Ascending aorta (tissue), 2 donors: ENCODE results near the gene PROC. TPM values are rescaled to one million over a fixed set of nuclear protein-coding genes. Genes with fewer than 3 reads are reported as not detected.

ENCODE experiments used
- DNase-seq, 2 donors: peaks; one replicate each; pipeline ENCODE4 v3.0.0-alpha.2; 2019; ENCODE audit warnings: low spot score in 2 of 2
- H3K27ac ChIP-seq, 2 donors: fragments of 200-600 bp; sonication (generic); one replicate each; pipeline ENCODE4 v1.5.1; 2016 to 2017; ENCODE audit warnings: mild to moderate bottlenecking in 1 of 2
- H3K27me3 ChIP-seq: fragments of 200-600 bp; sonication (generic); one replicate; pipeline ENCODE4 v1.5.1; 2017
- H3K36me3 ChIP-seq, 2 donors: fragments of 200-600 bp; sonication (generic); one replicate each; pipeline ENCODE4 v1.5.1; 2016
- H3K4me1 ChIP-seq, 2 donors: fragments of 200-600 bp; sonication (generic); one replicate each; pipeline ENCODE4 v1.5.1; 2016 to 2017; ENCODE audit warnings: mild to moderate bottlenecking in 1 of 2
- H3K4me3 ChIP-seq, 2 donors: fragments of 200-600 bp; sonication (generic); one replicate each; pipeline ENCODE4 v1.5.1; 2016 to 2017; ENCODE audit warnings: mild to moderate bottlenecking in 1 of 2
- H3K9me3 ChIP-seq, 2 donors: fragments of 200-600 bp; sonication (generic); one replicate each; pipeline ENCODE4 v1.5.1; 2016
- CTCF ChIP-seq, 3 experiments: fragments of 200-600 bp in 2 of 3; fragments of 450-650 bp in 1 of 3; sonication (generic) in 2 of 3; IDR thresholded peaks; one replicate each; pipeline ENCODE4 v1.5.1; 2016 to 2019; ENCODE audit warnings: antibody characterized with exemption in 3 of 3, mild to moderate bottlenecking in 1 of 3, moderate library complexity in 1 of 3
- intact Hi-C: fragments of 100-400 bp; cut with DNase I; formaldehyde crosslinking; loops from one replicate; pipeline ENCODE4 v1.15.1; 2023
- total RNA-seq: library from RNA; depleted of rRNA; stranded (reverse); fragments of >200 nt; gene quantifications from one replicate; pipeline ENCODE4 v1.1.0, GENCODE V29; 2016

Gene PROC
- total RNA-seq, 1 donor from 2014 or later = not detected

DNA sequence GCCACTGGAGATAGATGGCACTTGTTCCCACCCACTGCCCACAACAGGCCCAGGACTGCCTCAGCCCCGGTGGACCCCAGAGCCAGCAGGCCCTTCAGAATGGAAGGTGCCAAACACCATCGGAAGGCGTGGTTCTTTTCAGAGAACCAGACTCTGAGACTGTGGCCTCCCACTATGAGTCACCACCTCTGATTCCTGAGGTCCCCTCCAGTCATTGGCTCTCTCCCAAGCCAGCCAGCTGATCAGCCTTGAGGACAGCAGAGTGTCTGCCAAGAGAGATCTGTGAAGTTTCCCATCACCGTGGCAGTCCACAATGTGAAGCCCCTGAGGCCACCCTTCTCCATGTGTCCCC lies 20.0 kb upstream of the PROC start:
- H3K27ac ChIP-seq = peak overlapping the region; percentile 65 to 66
- intact Hi-C loops = loop anchor here (1.0 kb wide), 1 partner anchor 9 kb away; no protein-coding TSS in a partner anchor
- no peak overlapping the region for H3K4me3 ChIP-seq
- no peaks in the 10 kb centered on the region for H3K9me3 ChIP-seq
- H3K36me3 ChIP-seq = no peaks in the 10 kb centered on the region
- H3K27me3 ChIP-seq = no peaks in the 10 kb centered on the region
- peak; percentile 79 to 96 for DNase-seq
- no peak for TF ChIP-seq CTCF (IDR thresholded peaks at IDR 0.05)
- peaks cover 6 to 24% of the 10 kb centered on the region in 2 donors for H3K4me1 ChIP-seq

- H3K9me3 ChIP-seq = no peaks in the 10 kb centered on the region
- intact Hi-C loops = no loop called here
- H3K4me3 ChIP-seq = no peak overlapping the region
- no peak for TF ChIP-seq CTCF (IDR thresholded peaks at IDR 0.05)
- no peak overlapping the region for H3K27ac ChIP-seq
- DNase-seq = no peak
- H3K4me1 ChIP-seq = peaks cover 6 to 34% of the 10 kb centered on the region in 2 donors
- H3K36me3 ChIP-seq = no peaks in the 10 kb centered on the region
- no peaks in the 10 kb centered on the region for H3K27me3 ChIP-seq
Observed at GRCh38 chr2:127400533-127400896, 17.7 kb upstream of the PROC start.

GRCh38 chr2:127400897-127401756 lies 17.1 kb upstream of the PROC start:
- Histone ChIP-seq H3K4me1 (peaks cover 6 to 40% of the 10 kb centered on the region in 2 donors), H3K4me3 (no peak overlapping the region), H3K27ac (no peak overlapping the region), H3K27me3 (no peaks in the 10 kb centered on the region), H3K9me3 (no peaks in the 10 kb centered on the region), H3K36me3 (no peaks in the 10 kb centered on the region)
- intact Hi-C loops = no loop called here
- no peak for TF ChIP-seq CTCF (IDR thresholded peaks at IDR 0.05)
- DNase-seq = peak in 1 of 2 donors; percentile 58

DNA sequence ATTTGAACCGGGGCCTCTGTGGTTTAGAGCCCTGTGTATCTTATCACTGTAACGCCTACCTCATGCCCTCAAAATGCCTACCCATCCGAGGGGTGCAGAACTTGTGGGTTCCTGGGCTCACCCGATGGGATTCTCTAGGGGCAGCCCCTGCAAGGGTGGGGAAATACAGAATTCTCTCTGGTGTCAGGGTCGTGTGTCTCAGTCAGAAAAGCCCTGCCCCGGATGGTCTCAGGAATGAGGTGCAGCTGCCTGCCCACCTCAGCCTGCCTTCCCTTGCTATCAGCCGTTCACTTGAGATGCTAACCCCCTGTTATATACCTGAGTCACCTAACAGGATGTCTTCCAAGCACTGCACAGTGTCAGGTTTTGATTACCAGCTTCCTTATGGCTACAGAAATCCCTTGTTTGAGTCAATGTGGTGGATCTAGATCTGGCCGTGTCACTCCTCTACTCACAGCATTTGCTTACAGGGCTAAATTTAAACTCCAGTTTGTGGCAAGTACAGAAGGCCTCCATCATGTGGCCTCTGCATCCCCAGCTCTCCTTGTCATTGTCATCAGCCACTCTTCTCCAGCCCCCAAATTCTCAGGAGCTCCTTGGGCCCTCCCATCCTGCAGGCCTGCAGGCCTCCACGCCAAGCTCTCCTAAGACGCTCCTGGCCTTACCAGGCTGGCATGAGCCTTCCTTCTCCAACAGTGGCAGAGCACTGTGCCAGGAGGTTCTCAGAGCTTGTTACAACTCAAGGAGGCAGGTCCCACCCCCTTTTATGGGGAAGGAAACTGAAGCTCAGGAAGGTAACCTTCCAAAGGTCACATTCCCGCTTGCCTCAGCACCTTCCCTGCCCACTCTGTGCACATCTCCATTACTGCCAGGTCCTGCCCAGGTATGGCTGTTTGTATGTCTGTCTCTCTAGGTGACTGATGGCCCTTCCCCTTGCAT lies 16.2 kb upstream of the PROC start:
- intact Hi-C loops = no loop called here

DNA sequence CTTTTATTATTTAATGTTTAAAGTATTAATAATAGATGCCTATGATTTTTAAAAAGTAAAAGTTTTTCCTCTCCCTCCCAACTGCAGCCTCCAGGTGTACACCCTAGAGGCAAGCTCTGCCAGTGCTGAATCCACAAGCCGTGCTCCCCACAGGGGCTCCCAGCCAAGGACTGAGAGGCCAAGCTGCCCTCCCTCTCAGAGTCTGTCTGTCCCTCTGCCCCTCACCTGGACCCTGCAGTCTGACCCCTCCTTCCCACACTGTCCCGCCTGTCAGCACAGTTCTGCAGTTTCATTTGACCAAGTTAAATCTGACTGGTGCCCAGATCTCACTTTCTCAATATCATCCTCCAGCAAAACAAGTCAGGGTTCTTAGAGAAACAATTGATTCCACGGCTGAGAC lies 14.8 kb upstream of the PROC start:
- intact Hi-C loops = no loop called here
- H3K27ac ChIP-seq = no peak overlapping the region
- no peaks in the 10 kb centered on the region for H3K9me3 ChIP-seq
- H3K27me3 ChIP-seq = no peaks in the 10 kb centered on the region
- H3K4me3 ChIP-seq = no peak overlapping the region
- peaks cover 9 to 46% of the 10 kb centered on the region in 2 donors for H3K4me1 ChIP-seq
- TF ChIP-seq CTCF (IDR thresholded peaks at IDR 0.05) = no peak
- no peak for DNase-seq
- H3K36me3 ChIP-seq = no peaks in the 10 kb centered on the region

More for the DNA sequence above, 16.2 kb upstream of the PROC start:
- H3K4me3 ChIP-seq = no peak overlapping the region
- no peak overlapping the region for H3K27ac ChIP-seq
- peak in 1 of 2 donors; percentile 57 for DNase-seq
- peaks cover 6 to 48% of the 10 kb centered on the region in 2 donors for H3K4me1 ChIP-seq
- H3K9me3 ChIP-seq = no peaks in the 10 kb centered on the region
- no peak for TF ChIP-seq CTCF (IDR thresholded peaks at IDR 0.05)
- H3K36me3 ChIP-seq = no peaks in the 10 kb centered on the region
- no peaks in the 10 kb centered on the region for H3K27me3 ChIP-seq
